ENCODE measurements around the gene PPP1R12B. TPM values are rescaled to one million over a fixed set of nuclear protein-coding genes. Genes with fewer than 3 reads are reported as not detected.
A peak's percentile ranks its signal among the peaks of the same experiment; 100 is the strongest.

The PPP1R12B gene
- total RNA-seq, 1 experiment from 2014 or later = 17.0 TPM

GRCh38 chr1:202575918-202576653 lies 227.6 kb downstream of the PPP1R12B start:
- Histone ChIP-seq H3K36me3 (ENCODE audit: insufficient read depth, low read length, poor library complexity, severe bottlenecking) (no peaks in the 10 kb centered on the region), H3K27me3 (replicated peaks; ENCODE audit: insufficient read depth, low read depth, low read length, poor library complexity) (no peaks in the 10 kb centered on the region), H3K4me3 (ENCODE audit: low read depth, low read length, poor library complexity, severe bottlenecking) (no peak overlapping the region), H3K9me3 (ENCODE audit: low read depth, low read length, poor library complexity, severe bottlenecking) (no peaks in the 10 kb centered on the region), H3K27ac (ENCODE audit: low read depth, low read length, poor library complexity, severe bottlenecking) (peak overlapping the region; percentile 99), H3K4me1 (ENCODE audit: insufficient read depth, low read length, poor library complexity, severe bottlenecking) (peaks cover 55% of the 10 kb centered on the region)
- intact Hi-C loops (cut with micrococcal nuclease; ENCODE audit: unreplicated experiment) = loop anchor here (10.0 kb wide), 1 partner anchor 231 kb away; the partner anchor contains the start of genes PPP1R12B and UBE2T
- peak; percentile 47 for DNase-seq (ENCODE audit: low spot score)
- POLR2A ChIA-PET (ENCODE audit: low non-redundant PET) = no interaction called here
- CTCF ChIA-PET = interaction anchor here (0.6 kb wide), 1 partner anchor 144 kb away, joined by 3 read pairs; no protein-coding TSS in a partner anchor
- TF ChIP-seq EZH2 (IDR thresholded peaks at IDR 0.05; ENCODE audit: borderline replicate concordance, low read depth, low read length, poor library complexity, severe bottlenecking) (no peak), CTCF (conservative IDR thresholded peaks at IDR 0.05; ENCODE audit: low read depth, low read length) (no peak)
- BruUV-seq (replicated peaks) = no TSS peak

GRCh38 chr1:202576816-202577215 lies 228.3 kb downstream of the PPP1R12B start:
- peak; percentile 59 for DNase-seq (ENCODE audit: low spot score)
- ChIA-PET POLR2A (ENCODE audit: low non-redundant PET) (no interaction called here), CTCF (no interaction called here)
- peaks cover 60% of the 10 kb centered on the region for H3K4me1 ChIP-seq (ENCODE audit: insufficient read depth, low read length, poor library complexity, severe bottlenecking)
- H3K27me3 ChIP-seq (replicated peaks; ENCODE audit: insufficient read depth, low read depth, low read length, poor library complexity) = no peaks in the 10 kb centered on the region
- H3K36me3 ChIP-seq (ENCODE audit: insufficient read depth, low read length, poor library complexity, severe bottlenecking) = no peaks in the 10 kb centered on the region
- TF ChIP-seq EZH2 (IDR thresholded peaks at IDR 0.05; ENCODE audit: borderline replicate concordance, low read depth, low read length, poor library complexity, severe bottlenecking) = no peak
- TF ChIP-seq CTCF (conservative IDR thresholded peaks at IDR 0.05; ENCODE audit: low read depth, low read length) = no peak
- no peaks in the 10 kb centered on the region for H3K9me3 ChIP-seq (ENCODE audit: low read depth, low read length, poor library complexity, severe bottlenecking)
- H3K27ac ChIP-seq (ENCODE audit: low read depth, low read length, poor library complexity, severe bottlenecking) = peak overlapping the region; percentile 99
- no TSS peak for BruUV-seq (replicated peaks)
- intact Hi-C loops (cut with micrococcal nuclease; ENCODE audit: unreplicated experiment) = loop anchor here (10.0 kb wide), 1 partner anchor 232 kb away; the partner anchor contains the start of genes PPP1R12B and UBE2T
- H3K4me3 ChIP-seq (ENCODE audit: low read depth, low read length, poor library complexity, severe bottlenecking) = no peak overlapping the region

GRCh38 chr1:202577381-202577780 lies 228.9 kb downstream of the PPP1R12B start:
- no peak for TF ChIP-seq EZH2 (IDR thresholded peaks at IDR 0.05; ENCODE audit: borderline replicate concordance, low read depth, low read length, poor library complexity, severe bottlenecking)
- TF ChIP-seq CTCF (conservative IDR thresholded peaks at IDR 0.05; ENCODE audit: low read depth, low read length) = no peak
- Histone ChIP-seq H3K4me3 (ENCODE audit: low read depth, low read length, poor library complexity, severe bottlenecking) (peak overlapping the region; percentile 14), H3K36me3 (ENCODE audit: insufficient read depth, low read length, poor library complexity, severe bottlenecking) (no peaks in the 10 kb centered on the region), H3K27ac (ENCODE audit: low read depth, low read length, poor library complexity, severe bottlenecking) (peak overlapping the region; percentile 99), H3K9me3 (ENCODE audit: low read depth, low read length, poor library complexity, severe bottlenecking) (no peaks in the 10 kb centered on the region), H3K4me1 (ENCODE audit: insufficient read depth, low read length, poor library complexity, severe bottlenecking) (peaks cover 60% of the 10 kb centered on the region), H3K27me3 (replicated peaks; ENCODE audit: insufficient read depth, low read depth, low read length, poor library complexity) (no peaks in the 10 kb centered on the region)
- CTCF ChIA-PET = no interaction called here
- intact Hi-C loops (cut with micrococcal nuclease; ENCODE audit: unreplicated experiment) = loop anchor here (10.0 kb wide), 1 partner anchor 233 kb away; the partner anchor contains the start of genes PPP1R12B and UBE2T
- DNase-seq (ENCODE audit: low spot score) = no peak
- POLR2A ChIA-PET (ENCODE audit: low non-redundant PET) = no interaction called here
- BruUV-seq (replicated peaks) = no TSS peak

Measured in A673 (cell line).